Measurements from ENCODE around the gene INCENP. TPM values are rescaled to one million over a fixed set of nuclear protein-coding genes. Genes with fewer than 3 reads are reported as not detected.

Gene INCENP
- polyA plus RNA-seq, 2 of the 4 experiments (the other 2 are of a cell fraction) = 29.5 to 55.8 TPM

GRCh38 chr11:62201376-62201775, 77.6 kb downstream of the INCENP start:
- Histone ChIP-seq H3K27ac (no peak overlapping the region), H3K9me3 (no peaks in the 10 kb centered on the region), H3K4me2 (no peak overlapping the region), H3K4me1 (no peaks in the 10 kb centered on the region), H3K4me3 (no peak overlapping the region)
- POLR2A ChIA-PET = no interaction called here
- DNase-seq (ENCODE audit: low read depth in 1 of 2, low spot score in 1 of 2) = no peak
- no peak for FAIRE-seq
- TF ChIP-seq RNF2 (IDR thresholded peaks at IDR 0.05; ENCODE audit: borderline replicate concordance, low read depth) = no peak
- TF ChIP-seq MYC (IDR thresholded peaks at IDR 0.05; ENCODE audit: borderline replicate concordance, low read length) = no peak
- no peak for TF ChIP-seq MAZ (IDR thresholded peaks at IDR 0.05; ENCODE audit: borderline replicate concordance, low read depth, low read length)
- no peak for TF ChIP-seq JUN (IDR thresholded peaks at IDR 0.05)
- TF ChIP-seq HDAC2 (IDR thresholded peaks at IDR 0.05) = no peak
- TF ChIP-seq CBX2 (IDR thresholded peaks at IDR 0.05; ENCODE audit: borderline replicate concordance, low read depth) = no peak
- no peak for TF ChIP-seq TP53 (CRISPR knock-in tag; IDR thresholded peaks at IDR 0.05)
- TF ChIP-seq POLR2AphosphoS2 (conservative IDR thresholded peaks at IDR 0.05; ENCODE audit: low read length) = no peak
- TF ChIP-seq TFCP2L1 (CRISPR knock-in tag; IDR thresholded peaks at IDR 0.05) = no peak
- TF ChIP-seq HOXB13 (CRISPR knock-in tag; IDR thresholded peaks at IDR 0.05; ENCODE audit: low read depth) = no peak
- no peak for TF ChIP-seq HEYL (CRISPR knock-in tag; IDR thresholded peaks at IDR 0.05)
- no peak for TF ChIP-seq HES2 (IDR thresholded peaks at IDR 0.05)
- no peak for TF ChIP-seq ZSCAN20 (CRISPR knock-in tag; IDR thresholded peaks at IDR 0.05)
- TF ChIP-seq, protein P1, sequence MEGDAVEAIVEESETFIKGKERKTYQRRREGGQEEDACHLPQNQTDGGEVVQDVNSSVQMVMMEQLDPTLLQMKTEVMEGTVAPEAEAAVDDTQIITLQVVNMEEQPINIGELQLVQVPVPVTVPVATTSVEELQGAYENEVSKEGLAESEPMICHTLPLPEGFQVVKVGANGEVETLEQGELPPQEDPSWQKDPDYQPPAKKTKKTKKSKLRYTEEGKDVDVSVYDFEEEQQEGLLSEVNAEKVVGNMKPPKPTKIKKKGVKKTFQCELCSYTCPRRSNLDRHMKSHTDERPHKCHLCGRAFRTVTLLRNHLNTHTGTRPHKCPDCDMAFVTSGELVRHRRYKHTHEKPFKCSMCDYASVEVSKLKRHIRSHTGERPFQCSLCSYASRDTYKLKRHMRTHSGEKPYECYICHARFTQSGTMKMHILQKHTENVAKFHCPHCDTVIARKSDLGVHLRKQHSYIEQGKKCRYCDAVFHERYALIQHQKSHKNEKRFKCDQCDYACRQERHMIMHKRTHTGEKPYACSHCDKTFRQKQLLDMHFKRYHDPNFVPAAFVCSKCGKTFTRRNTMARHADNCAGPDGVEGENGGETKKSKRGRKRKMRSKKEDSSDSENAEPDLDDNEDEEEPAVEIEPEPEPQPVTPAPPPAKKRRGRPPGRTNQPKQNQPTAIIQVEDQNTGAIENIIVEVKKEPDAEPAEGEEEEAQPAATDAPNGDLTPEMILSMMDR (IDR thresholded peaks at IDR 0.05) = no peak
- no peak for TF ChIP-seq ZFP36 (IDR thresholded peaks at IDR 0.05; ENCODE audit: borderline replicate concordance, partially characterized antibody)
- 4% methylated on average over 2 of the region's 2 CpGs for WGBS (ENCODE audit: missing lambda C conversion rate)
- no peak for ATAC-seq
- CTCF ChIA-PET = interaction anchor here (1.3 to 1.7 kb wide), 3 partner anchors 16 to 109 kb away, joined by 4 to 5 read pairs (median 4); no protein-coding TSS in a partner anchor

Other genes starting within 250 kb of the INCENP start
- gene FADS3, start 232.5 kb upstream of the INCENP start, polyA plus RNA-seq (2011; rRNA removed) = 17.5 and 22.3 TPM in 2 replicates
- gene FADS3, start 232.5 kb upstream of the INCENP start, polyA plus RNA-seq (2017; fragmentation: RNase III; extraction: RNeasy Plus Mini Kit Qiagen cat#74134 plus additional on column Dnase treatment) = 36.3 to 43.5 TPM (median 42.9 TPM) in 3 replicates
- 3.8 and 5.8 TPM in 2 replicates for gene RAB3IL1, start 206.4 kb upstream of the INCENP start, polyA plus RNA-seq (2011; rRNA removed)
- gene RAB3IL1, start 206.4 kb upstream of the INCENP start, polyA plus RNA-seq (2017; fragmentation: RNase III; extraction: RNeasy Plus Mini Kit Qiagen cat#74134 plus additional on column Dnase treatment) = 5.0 to 6.6 TPM (median 6.2 TPM) in 3 replicates
- gene BEST1, start 173.7 kb upstream of the INCENP start, polyA plus RNA-seq (2011; rRNA removed) = 1.2 and 1.5 TPM in 2 replicates
- gene BEST1, start 173.7 kb upstream of the INCENP start, polyA plus RNA-seq (2017; fragmentation: RNase III; extraction: RNeasy Plus Mini Kit Qiagen cat#74134 plus additional on column Dnase treatment) = 0.98 to 2.1 TPM (median 1.9 TPM) in 3 replicates
- 2,791 and 4,959 TPM in 2 replicates for gene FTH1, start 156.4 kb upstream of the INCENP start, polyA plus RNA-seq (2011; rRNA removed)
- gene FTH1, start 156.4 kb upstream of the INCENP start, polyA plus RNA-seq (2017; fragmentation: RNase III; extraction: RNeasy Plus Mini Kit Qiagen cat#74134 plus additional on column Dnase treatment) = 12,354 to 13,747 TPM (median 12,799 TPM) in 3 replicates
- gene SCGB1D1, start 66.2 kb downstream of the INCENP start, polyA plus RNA-seq (2011; rRNA removed) = not detected in 2 replicates
- not detected in 3 replicates for gene SCGB1D1, start 66.2 kb downstream of the INCENP start, polyA plus RNA-seq (2017; fragmentation: RNase III; extraction: RNeasy Plus Mini Kit Qiagen cat#74134 plus additional on column Dnase treatment)
- gene SCGB2A1, start 84.7 kb downstream of the INCENP start, polyA plus RNA-seq (2011; rRNA removed) = not detected in 2 replicates
- not detected in 3 replicates for gene SCGB2A1, start 84.7 kb downstream of the INCENP start, polyA plus RNA-seq (2017; fragmentation: RNase III; extraction: RNeasy Plus Mini Kit Qiagen cat#74134 plus additional on column Dnase treatment)
- not detected in 2 replicates for gene SCGB1D2, start 118.2 kb downstream of the INCENP start, polyA plus RNA-seq (2011; rRNA removed)
- gene SCGB1D2, start 118.2 kb downstream of the INCENP start, polyA plus RNA-seq (2017; fragmentation: RNase III; extraction: RNeasy Plus Mini Kit Qiagen cat#74134 plus additional on column Dnase treatment) = not detected in 3 replicates
- not detected in 2 replicates for gene SCGB2A2, start 146.1 kb downstream of the INCENP start, polyA plus RNA-seq (2011; rRNA removed)
- not detected in 3 replicates for gene SCGB2A2, start 146.1 kb downstream of the INCENP start, polyA plus RNA-seq (2017; fragmentation: RNase III; extraction: RNeasy Plus Mini Kit Qiagen cat#74134 plus additional on column Dnase treatment)
- not detected in 2 replicates for gene SCGB1D4, start 175.1 kb downstream of the INCENP start, polyA plus RNA-seq (2011; rRNA removed)
- not detected in 3 replicates for gene SCGB1D4, start 175.1 kb downstream of the INCENP start, polyA plus RNA-seq (2017; fragmentation: RNase III; extraction: RNeasy Plus Mini Kit Qiagen cat#74134 plus additional on column Dnase treatment)
- gene ASRGL1, start 213.4 kb downstream of the INCENP start, polyA plus RNA-seq (2011; rRNA removed) = 13.6 and 19.5 TPM in 2 replicates
- 12.5 to 13.5 TPM (median 12.7 TPM) in 3 replicates for gene ASRGL1, start 213.4 kb downstream of the INCENP start, polyA plus RNA-seq (2017; fragmentation: RNase III; extraction: RNeasy Plus Mini Kit Qiagen cat#74134 plus additional on column Dnase treatment)